ENCODE results near the gene NACC2.

The NACC2 gene

GRCh38 chr9:136020206-136020605 lies 74.9 kb downstream of the NACC2 start:
- H2BK15ac ChIP-seq (replicated peaks; ENCODE audit: low read depth) = no peak overlapping the region
- no peak overlapping the region for H3K18ac ChIP-seq (ENCODE audit: low read length)
- no peak overlapping the region for H2AK5ac ChIP-seq (ENCODE audit: low read length)
- no peak for DNase-seq
- no peak overlapping the region for H3K56ac ChIP-seq (ENCODE audit: low read length)
- no peaks in the 10 kb centered on the region for H3K79me1 ChIP-seq (ENCODE audit: low read length)
- WGBS (ENCODE audit: extremely low coverage, insufficient coverage, low lambda C conversion rate) = no CpG with 5 or more reads among the region's 16 CpGs
- no peak overlapping the region for H4K8ac ChIP-seq (ENCODE audit: low read depth, low read length)
- H3K4me1 ChIP-seq (ENCODE audit: control insufficient read depth, low read depth, low read length) = no peaks in the 10 kb centered on the region
- H4K5ac ChIP-seq (ENCODE audit: low read length) = no peak overlapping the region
- no peak overlapping the region for H3K27ac ChIP-seq (ENCODE audit: low read depth, low read length)
- no peak overlapping the region for H3K4ac ChIP-seq (ENCODE audit: low read depth, low read length)
- H3K4me2 ChIP-seq (ENCODE audit: low read length) = no peak overlapping the region
- H2BK5ac ChIP-seq (ENCODE audit: low read length) = no peak overlapping the region
- no peak overlapping the region for H3K4me3 ChIP-seq (ENCODE audit: low read length)
- H3K79me2 ChIP-seq (ENCODE audit: control insufficient read depth, insufficient read depth, low read length) = no peaks in the 10 kb centered on the region
- H2BK120ac ChIP-seq (ENCODE audit: low read depth, low read length) = no peak overlapping the region
- no peaks in the 10 kb centered on the region for H3K36me3 ChIP-seq (ENCODE audit: control insufficient read depth, insufficient read depth, low read length)
- no peak overlapping the region for H3K23ac ChIP-seq (ENCODE audit: low read length)
- no peaks in the 10 kb centered on the region for H3K27me3 ChIP-seq (ENCODE audit: insufficient read depth, low read length, poor library complexity)
- no peak overlapping the region for H3K9ac ChIP-seq (ENCODE audit: low read length)

GRCh38 chr9:136019681-136020060 lies 75.4 kb downstream of the NACC2 start:
- no CpG with 5 or more reads among the region's 19 CpGs for WGBS (ENCODE audit: extremely low coverage, insufficient coverage, low lambda C conversion rate)
- Histone ChIP-seq H4K5ac (ENCODE audit: low read length) (no peak overlapping the region), H3K23ac (ENCODE audit: low read length) (no peak overlapping the region), H3K79me1 (ENCODE audit: low read length) (no peaks in the 10 kb centered on the region), H3K56ac (ENCODE audit: low read length) (no peak overlapping the region), H2AK5ac (ENCODE audit: low read length) (no peak overlapping the region), H3K4me3 (ENCODE audit: low read length) (no peak overlapping the region), H3K4me2 (ENCODE audit: low read length) (no peak overlapping the region), H3K27ac (ENCODE audit: low read depth, low read length) (no peak overlapping the region), H2BK120ac (ENCODE audit: low read depth, low read length) (no peak overlapping the region), H2BK5ac (ENCODE audit: low read length) (no peak overlapping the region), H3K27me3 (ENCODE audit: insufficient read depth, low read length, poor library complexity) (no peaks in the 10 kb centered on the region), H3K18ac (ENCODE audit: low read length) (no peak overlapping the region), H3K79me2 (ENCODE audit: control insufficient read depth, insufficient read depth, low read length) (no peaks in the 10 kb centered on the region), H3K4ac (ENCODE audit: low read depth, low read length) (no peak overlapping the region), H3K9ac (ENCODE audit: low read length) (no peak overlapping the region), H2BK15ac (replicated peaks; ENCODE audit: low read depth) (no peak overlapping the region), H3K36me3 (ENCODE audit: control insufficient read depth, insufficient read depth, low read length) (no peaks in the 10 kb centered on the region), H4K8ac (ENCODE audit: low read depth, low read length) (no peak overlapping the region), H3K4me1 (ENCODE audit: control insufficient read depth, low read depth, low read length) (no peaks in the 10 kb centered on the region)
- DNase-seq = no peak

- no peaks in the 10 kb centered on the region for H3K4me1 ChIP-seq (ENCODE audit: control insufficient read depth, low read depth, low read length)
- H3K4me2 ChIP-seq (ENCODE audit: low read length) = no peak overlapping the region
- H3K23ac ChIP-seq (ENCODE audit: low read length) = no peak overlapping the region
- no peak overlapping the region for H2AK5ac ChIP-seq (ENCODE audit: low read length)
- no peak overlapping the region for H3K56ac ChIP-seq (ENCODE audit: low read length)
- no peak overlapping the region for H3K18ac ChIP-seq (ENCODE audit: low read length)
- H3K27ac ChIP-seq (ENCODE audit: low read depth, low read length) = no peak overlapping the region
- H2BK5ac ChIP-seq (ENCODE audit: low read length) = no peak overlapping the region
- H2BK15ac ChIP-seq (replicated peaks; ENCODE audit: low read depth) = no peak overlapping the region
- H3K36me3 ChIP-seq (ENCODE audit: control insufficient read depth, insufficient read depth, low read length) = no peaks in the 10 kb centered on the region
- no peak overlapping the region for H2BK120ac ChIP-seq (ENCODE audit: low read depth, low read length)
- H3K27me3 ChIP-seq (ENCODE audit: insufficient read depth, low read length, poor library complexity) = no peaks in the 10 kb centered on the region
- no peak overlapping the region for H3K4ac ChIP-seq (ENCODE audit: low read depth, low read length)
- no peaks in the 10 kb centered on the region for H3K79me1 ChIP-seq (ENCODE audit: low read length)
- no CpG with 5 or more reads among the region's 28 CpGs for WGBS (ENCODE audit: extremely low coverage, insufficient coverage, low lambda C conversion rate)
- no peak overlapping the region for H4K8ac ChIP-seq (ENCODE audit: low read depth, low read length)
- no peak for DNase-seq
- no peak overlapping the region for H3K4me3 ChIP-seq (ENCODE audit: low read length)
- H4K5ac ChIP-seq (ENCODE audit: low read length) = no peak overlapping the region
- H3K79me2 ChIP-seq (ENCODE audit: control insufficient read depth, insufficient read depth, low read length) = no peaks in the 10 kb centered on the region
- H3K9ac ChIP-seq (ENCODE audit: low read length) = no peak overlapping the region
Measured at GRCh38 chr9:136019041-136019680, 75.9 kb downstream of the NACC2 start.

- no peaks in the 10 kb centered on the region for H3K27me3 ChIP-seq (ENCODE audit: insufficient read depth, low read length, poor library complexity)
- no peaks in the 10 kb centered on the region for H3K4me1 ChIP-seq (ENCODE audit: control insufficient read depth, low read depth, low read length)
- no peak overlapping the region for H2BK120ac ChIP-seq (ENCODE audit: low read depth, low read length)
- DNase-seq = no peak
- H2AK5ac ChIP-seq (ENCODE audit: low read length) = no peak overlapping the region
- H3K4me3 ChIP-seq (ENCODE audit: low read length) = no peak overlapping the region
- no peak overlapping the region for H2BK15ac ChIP-seq (replicated peaks; ENCODE audit: low read depth)
- no CpG with 5 or more reads among the region's 23 CpGs for WGBS (ENCODE audit: extremely low coverage, insufficient coverage, low lambda C conversion rate)
- H3K79me2 ChIP-seq (ENCODE audit: control insufficient read depth, insufficient read depth, low read length) = no peaks in the 10 kb centered on the region
- no peak overlapping the region for H3K23ac ChIP-seq (ENCODE audit: low read length)
- H3K27ac ChIP-seq (ENCODE audit: low read depth, low read length) = no peak overlapping the region
- H2BK5ac ChIP-seq (ENCODE audit: low read length) = no peak overlapping the region
- H3K9ac ChIP-seq (ENCODE audit: low read length) = no peak overlapping the region
- no peak overlapping the region for H3K4ac ChIP-seq (ENCODE audit: low read depth, low read length)
- H3K36me3 ChIP-seq (ENCODE audit: control insufficient read depth, insufficient read depth, low read length) = no peaks in the 10 kb centered on the region
- H3K56ac ChIP-seq (ENCODE audit: low read length) = no peak overlapping the region
- no peak overlapping the region for H3K18ac ChIP-seq (ENCODE audit: low read length)
- no peak overlapping the region for H3K4me2 ChIP-seq (ENCODE audit: low read length)
- no peaks in the 10 kb centered on the region for H3K79me1 ChIP-seq (ENCODE audit: low read length)
- no peak overlapping the region for H4K8ac ChIP-seq (ENCODE audit: low read depth, low read length)
- H4K5ac ChIP-seq (ENCODE audit: low read length) = no peak overlapping the region
Measured at GRCh38 chr9:136018257-136019031, 76.6 kb downstream of the NACC2 start.

- no peak for DNase-seq
- Histone ChIP-seq H4K8ac (ENCODE audit: low read depth, low read length) (no peak overlapping the region), H3K4me1 (ENCODE audit: control insufficient read depth, low read depth, low read length) (no peaks in the 10 kb centered on the region), H4K5ac (ENCODE audit: low read length) (no peak overlapping the region), H3K79me2 (ENCODE audit: control insufficient read depth, insufficient read depth, low read length) (no peaks in the 10 kb centered on the region), H2BK5ac (ENCODE audit: low read length) (no peak overlapping the region), H3K56ac (ENCODE audit: low read length) (no peak overlapping the region), H3K4ac (ENCODE audit: low read depth, low read length) (no peak overlapping the region), H2BK120ac (ENCODE audit: low read depth, low read length) (no peak overlapping the region), H3K79me1 (ENCODE audit: low read length) (no peaks in the 10 kb centered on the region), H3K9ac (ENCODE audit: low read length) (no peak overlapping the region), H3K23ac (ENCODE audit: low read length) (no peak overlapping the region), H2BK15ac (replicated peaks; ENCODE audit: low read depth) (no peak overlapping the region), H3K18ac (ENCODE audit: low read length) (no peak overlapping the region), H3K4me3 (ENCODE audit: low read length) (no peak overlapping the region), H3K4me2 (ENCODE audit: low read length) (no peak overlapping the region), H3K27ac (ENCODE audit: low read depth, low read length) (no peak overlapping the region), H2AK5ac (ENCODE audit: low read length) (no peak overlapping the region), H3K27me3 (ENCODE audit: insufficient read depth, low read length, poor library complexity) (no peaks in the 10 kb centered on the region), H3K36me3 (ENCODE audit: control insufficient read depth, insufficient read depth, low read length) (no peaks in the 10 kb centered on the region)
- no CpG with 5 or more reads among the region's 27 CpGs for WGBS (ENCODE audit: extremely low coverage, insufficient coverage, low lambda C conversion rate)
Measured at GRCh38 chr9:136017289-136018190, 77.5 kb downstream of the NACC2 start.

All from mesendoderm (in vitro differentiated cells).